ENCODE data around the gene FLT4. TPM values are rescaled to one million over a fixed set of nuclear protein-coding genes. Genes with fewer than 3 reads are reported as not detected.

The FLT4 gene
- polyA plus RNA-seq, 2 of the 4 experiments (the other 2 are of a cell fraction): 2.0 to 2.6 TPM

DNA sequence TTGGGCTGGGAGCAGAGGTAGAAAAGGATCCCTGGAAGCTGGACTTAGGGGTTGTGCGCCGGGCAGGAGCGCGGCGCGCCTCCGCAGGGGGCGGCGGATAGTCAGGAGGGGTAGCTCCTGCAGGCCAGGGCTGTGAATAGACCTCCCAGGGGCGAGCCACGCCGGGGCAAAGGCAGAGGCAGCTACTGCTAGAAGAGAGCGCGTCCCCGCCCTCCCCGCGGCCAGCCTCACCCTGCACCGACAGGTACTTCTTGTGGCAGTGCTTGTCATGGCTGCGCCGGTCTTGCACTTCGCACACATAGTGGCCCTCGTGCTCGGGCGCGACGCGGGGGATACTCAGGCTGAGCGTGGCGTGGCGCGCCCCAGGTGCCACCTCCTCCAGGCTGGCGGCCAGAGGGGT is 28.1 kb downstream of the FLT4 start:
- WGBS (ENCODE audit: missing lambda C conversion rate): 78% methylated on average over 20 of the region's 32 CpGs
- ChIA-PET POLR2A (no interaction called here), CTCF (interaction anchor here (0.6 to 1.6 kb wide), 7 partner anchors 11 to 93 kb away, joined by 3 to 7 read pairs (median 3); no protein-coding TSS in a partner anchor)
- DNase-seq (ENCODE audit: low read depth in 1 of 2, low spot score in 1 of 2): no peak
- H3K9me3 ChIP-seq: no peaks in the 10 kb centered on the region
- H3K27ac ChIP-seq: no peak overlapping the region
- FAIRE-seq: no peak
- no peak overlapping the region for H3K4me2 ChIP-seq
- H3K4me1 ChIP-seq: no peaks in the 10 kb centered on the region
- ATAC-seq: no peak
- no peak for TF ChIP-seq ESRRA (IDR thresholded peaks at IDR 0.05; ENCODE audit: borderline replicate concordance, low read length)
- no peak for TF ChIP-seq JUNB (IDR thresholded peaks at IDR 0.05)
- no peak for TF ChIP-seq CBX2 (IDR thresholded peaks at IDR 0.05; ENCODE audit: borderline replicate concordance, low read depth)
- TF ChIP-seq PHF8 (IDR thresholded peaks at IDR 0.05; ENCODE audit: borderline replicate concordance, low read depth): no peak
- TF ChIP-seq POLR2A (IDR thresholded peaks at IDR 0.05; ENCODE audit: low read length): no peak
- no peak for TF ChIP-seq JUN (IDR thresholded peaks at IDR 0.05)
- no peak for TF ChIP-seq ZNF302 (CRISPR knock-in tag; IDR thresholded peaks at IDR 0.05)
- no peak for TF ChIP-seq EP300 (IDR thresholded peaks at IDR 0.05)
- TF ChIP-seq HDAC2 (IDR thresholded peaks at IDR 0.05): no peak
- TF ChIP-seq, protein P1, sequence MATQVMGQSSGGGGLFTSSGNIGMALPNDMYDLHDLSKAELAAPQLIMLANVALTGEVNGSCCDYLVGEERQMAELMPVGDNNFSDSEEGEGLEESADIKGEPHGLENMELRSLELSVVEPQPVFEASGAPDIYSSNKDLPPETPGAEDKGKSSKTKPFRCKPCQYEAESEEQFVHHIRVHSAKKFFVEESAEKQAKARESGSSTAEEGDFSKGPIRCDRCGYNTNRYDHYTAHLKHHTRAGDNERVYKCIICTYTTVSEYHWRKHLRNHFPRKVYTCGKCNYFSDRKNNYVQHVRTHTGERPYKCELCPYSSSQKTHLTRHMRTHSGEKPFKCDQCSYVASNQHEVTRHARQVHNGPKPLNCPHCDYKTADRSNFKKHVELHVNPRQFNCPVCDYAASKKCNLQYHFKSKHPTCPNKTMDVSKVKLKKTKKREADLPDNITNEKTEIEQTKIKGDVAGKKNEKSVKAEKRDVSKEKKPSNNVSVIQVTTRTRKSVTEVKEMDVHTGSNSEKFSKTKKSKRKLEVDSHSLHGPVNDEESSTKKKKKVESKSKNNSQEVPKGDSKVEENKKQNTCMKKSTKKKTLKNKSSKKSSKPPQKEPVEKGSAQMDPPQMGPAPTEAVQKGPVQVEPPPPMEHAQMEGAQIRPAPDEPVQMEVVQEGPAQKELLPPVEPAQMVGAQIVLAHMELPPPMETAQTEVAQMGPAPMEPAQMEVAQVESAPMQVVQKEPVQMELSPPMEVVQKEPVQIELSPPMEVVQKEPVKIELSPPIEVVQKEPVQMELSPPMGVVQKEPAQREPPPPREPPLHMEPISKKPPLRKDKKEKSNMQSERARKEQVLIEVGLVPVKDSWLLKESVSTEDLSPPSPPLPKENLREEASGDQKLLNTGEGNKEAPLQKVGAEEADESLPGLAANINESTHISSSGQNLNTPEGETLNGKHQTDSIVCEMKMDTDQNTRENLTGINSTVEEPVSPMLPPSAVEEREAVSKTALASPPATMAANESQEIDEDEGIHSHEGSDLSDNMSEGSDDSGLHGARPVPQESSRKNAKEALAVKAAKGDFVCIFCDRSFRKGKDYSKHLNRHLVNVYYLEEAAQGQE (IDR thresholded peaks at IDR 0.05): no peak
- TF ChIP-seq MAFK (IDR thresholded peaks at IDR 0.05; ENCODE audit: partially characterized antibody): no peak
- TF ChIP-seq SMC3 (IDR thresholded peaks at IDR 0.05): no peak
- no peak for TF ChIP-seq NFE2L2 (conservative IDR thresholded peaks at IDR 0.05; ENCODE audit: low read length)
- no peak overlapping the region for H3K4me3 ChIP-seq

DNA sequence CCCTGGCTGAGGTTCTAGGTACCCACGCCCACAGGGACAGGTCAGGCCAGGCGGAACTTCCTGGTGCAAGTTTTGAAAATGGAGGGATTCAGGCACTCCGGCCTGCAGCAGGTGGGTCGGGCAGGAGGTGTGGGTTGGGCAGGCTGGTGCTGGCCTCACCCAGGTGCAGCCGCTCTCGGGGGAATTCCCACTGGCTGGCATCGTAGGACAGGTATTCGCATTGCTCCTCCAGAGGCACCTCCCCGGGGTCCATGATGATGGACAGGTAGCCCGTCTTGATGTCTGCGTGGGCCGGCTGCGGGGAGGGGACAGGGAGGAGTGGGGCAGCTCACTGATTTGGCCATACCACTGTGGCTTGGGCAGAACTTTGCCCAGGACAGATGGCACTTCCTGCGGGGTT is 29.4 kb downstream of the FLT4 start:
- Histone ChIP-seq H3K4me1 (no peaks in the 10 kb centered on the region), H3K4me3 (no peak overlapping the region), H3K27ac (no peak overlapping the region), H3K9me3 (no peaks in the 10 kb centered on the region), H3K4me2 (no peak overlapping the region)
- FAIRE-seq: no peak
- ChIA-PET POLR2A (no interaction called here), CTCF (interaction anchor here (0.8 to 1.9 kb wide), 17 partner anchors 8 to 411 kb away, joined by 3 to 32 read pairs (median 7); partner anchors contain the start of gene RASGEF1C)
- no peak for DNase-seq (ENCODE audit: low read depth in 1 of 2, low spot score in 1 of 2)
- no peak for ATAC-seq
- WGBS (ENCODE audit: missing lambda C conversion rate): 77% methylated on average over 11 of the region's 14 CpGs
- TF ChIP-seq SREBF2 (IDR thresholded peaks at IDR 0.05) (no peak), HOXB13 (CRISPR knock-in tag; IDR thresholded peaks at IDR 0.05; ENCODE audit: low read depth) (no peak), RARB (CRISPR knock-in tag; IDR thresholded peaks at IDR 0.05) (no peak), EHF (CRISPR knock-in tag; IDR thresholded peaks at IDR 0.05) (no peak), CBX8 (IDR thresholded peaks at IDR 0.05) (no peak), RFX5 (IDR thresholded peaks at IDR 0.05) (no peak)
- TF ChIP-seq, protein P2, sequence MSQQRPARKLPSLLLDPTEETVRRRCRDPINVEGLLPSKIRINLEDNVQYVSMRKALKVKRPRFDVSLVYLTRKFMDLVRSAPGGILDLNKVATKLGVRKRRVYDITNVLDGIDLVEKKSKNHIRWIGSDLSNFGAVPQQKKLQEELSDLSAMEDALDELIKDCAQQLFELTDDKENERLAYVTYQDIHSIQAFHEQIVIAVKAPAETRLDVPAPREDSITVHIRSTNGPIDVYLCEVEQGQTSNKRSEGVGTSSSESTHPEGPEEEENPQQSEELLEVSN (IDR thresholded peaks at IDR 0.05; ENCODE audit: borderline replicate concordance, low read depth): no peak

DNA sequence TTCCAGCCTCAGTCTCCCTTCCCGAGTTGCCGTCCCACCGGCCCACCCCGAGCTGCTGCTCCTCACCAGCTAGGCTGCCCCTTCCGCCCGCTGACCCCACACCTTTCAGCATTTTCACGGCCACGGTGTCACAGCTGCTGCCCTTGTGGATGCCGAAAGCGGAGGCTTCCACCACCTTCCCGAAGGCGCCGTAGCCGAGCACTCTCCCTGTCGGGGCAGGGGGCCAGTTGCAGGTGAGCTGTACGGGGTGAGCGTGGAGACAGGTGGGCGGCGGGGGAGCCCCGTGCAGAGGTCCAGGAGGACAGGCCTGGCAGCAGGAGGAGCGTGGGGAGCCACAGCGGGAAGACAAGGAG is 29.9 kb downstream of the FLT4 start:
- peak overlapping the region in 1 of 2 experiments; percentile 87; a peak in 1 of 6 replicates for H3K27ac ChIP-seq
- WGBS (ENCODE audit: missing lambda C conversion rate): 70% methylated on average over 21 of the region's 22 CpGs
- no peaks in the 10 kb centered on the region for H3K9me3 ChIP-seq
- no peaks in the 10 kb centered on the region for H3K4me1 ChIP-seq
- no peak for FAIRE-seq
- ChIA-PET CTCF (interaction anchor here (0.5 to 1.9 kb wide), 41 partner anchors 8 to 540 kb away, joined by 3 to 32 read pairs (median 4); partner anchors contain the start of gene RASGEF1C), POLR2A (no interaction called here)
- peak overlapping the region; percentile 92 for H3K4me2 ChIP-seq
- DNase-seq (ENCODE audit: low read depth in 1 of 2, low spot score in 1 of 2): no peak
- ATAC-seq: no peak
- peak overlapping the region; percentile 59; the same call in 1 of the 3 replicates for H3K4me3 ChIP-seq
- TF ChIP-seq HOXB5 (CRISPR knock-in tag; IDR thresholded peaks at IDR 0.05): no peak
- TF ChIP-seq PHF8 (IDR thresholded peaks at IDR 0.05; ENCODE audit: borderline replicate concordance, low read depth): no peak
- TF ChIP-seq EHMT2 (IDR thresholded peaks at IDR 0.05; ENCODE audit: low read depth): no peak
- TF ChIP-seq, protein P3, sequence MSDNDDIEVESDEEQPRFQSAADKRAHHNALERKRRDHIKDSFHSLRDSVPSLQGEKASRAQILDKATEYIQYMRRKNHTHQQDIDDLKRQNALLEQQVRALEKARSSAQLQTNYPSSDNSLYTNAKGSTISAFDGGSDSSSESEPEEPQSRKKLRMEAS (IDR thresholded peaks at IDR 0.05): no peak
- no peak for TF ChIP-seq CBX8 (IDR thresholded peaks at IDR 0.05)
- TF ChIP-seq ZC3H11A (IDR thresholded peaks at IDR 0.05): no peak
- no peak for TF ChIP-seq FOSL2 (IDR thresholded peaks at IDR 0.05)
- TF ChIP-seq FOSL2 (CRISPR knock-in tag; IDR thresholded peaks at IDR 0.05): no peak
- TF ChIP-seq CHD4 (IDR thresholded peaks at IDR 0.05; ENCODE audit: borderline replicate concordance): no peak
- no peak for TF ChIP-seq FOXS1 (CRISPR knock-in tag; IDR thresholded peaks at IDR 0.05)
- TF ChIP-seq KDM1A (IDR thresholded peaks at IDR 0.05; ENCODE audit: low read depth): no peak
- no peak for TF ChIP-seq MAZ (IDR thresholded peaks at IDR 0.05; ENCODE audit: borderline replicate concordance, low read depth, low read length)
- no peak for TF ChIP-seq SMC3 (IDR thresholded peaks at IDR 0.05)
- no peak for TF ChIP-seq ZFP36 (IDR thresholded peaks at IDR 0.05; ENCODE audit: borderline replicate concordance, partially characterized antibody)
- no peak for TF ChIP-seq EP300 (IDR thresholded peaks at IDR 0.05)
- TF ChIP-seq, protein P2 (IDR thresholded peaks at IDR 0.05; ENCODE audit: borderline replicate concordance, low read depth): no peak
- TF ChIP-seq, protein P4, sequence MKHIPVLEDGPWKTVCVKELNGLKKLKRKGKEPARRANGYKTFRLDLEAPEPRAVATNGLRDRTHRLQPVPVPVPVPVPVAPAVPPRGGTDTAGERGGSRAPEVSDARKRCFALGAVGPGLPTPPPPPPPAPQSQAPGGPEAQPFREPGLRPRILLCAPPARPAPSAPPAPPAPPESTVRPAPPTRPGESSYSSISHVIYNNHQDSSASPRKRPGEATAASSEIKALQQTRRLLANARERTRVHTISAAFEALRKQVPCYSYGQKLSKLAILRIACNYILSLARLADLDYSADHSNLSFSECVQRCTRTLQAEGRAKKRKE (CRISPR knock-in tag; IDR thresholded peaks at IDR 0.05; ENCODE audit: low read depth): no peak

Data from A549 (cell line).